Liver (tissue), 3 donors: ENCODE results near the gene EZH1.

Experiments
- EGR1 ChIP-seq, 2 donors: IDR thresholded peaks; 2 replicates each; pipeline ENCODE4 v1.6.1; 2016 to 2018; ENCODE audit warnings: antibody characterized with exemption in 2 of 2, low read depth in 2 of 2
- GABPA ChIP-seq, 2 donors: IDR thresholded peaks in 1 of 2; conservative IDR thresholded peaks in 1 of 2; 2 replicates each; pipeline ENCODE4 v1.6.1; 2016; ENCODE audit warnings: antibody characterized with exemption in 2 of 2, mild to moderate bottlenecking in 1 of 2, moderate library complexity in 1 of 2
- HNF4G ChIP-seq: IDR thresholded peaks from 2 replicates; pipeline ENCODE4 v1.6.1; 2016; ENCODE audit warnings: antibody characterized with exemption
- NR2F2 ChIP-seq: IDR thresholded peaks from 2 replicates; pipeline ENCODE4 v1.6.1; 2016; ENCODE audit warnings: antibody characterized with exemption
- TF ChIP-seq, protein P1 (sequence below): fragments of 150-350 bp; IDR thresholded peaks from 2 replicates; pipeline ENCODE4 v1.5.1; 2017; ENCODE audit warnings: improper control_type of control experiment, low read depth, low read length; ENCODE audit not compliant: missing input control
- TF ChIP-seq, protein P2 (sequence below): IDR thresholded peaks from 2 replicates; pipeline ENCODE4 v1.6.1; 2016; ENCODE audit warnings: antibody characterized with exemption
- donor health status: healthy.
- donor health status: healthy.

DNA sequence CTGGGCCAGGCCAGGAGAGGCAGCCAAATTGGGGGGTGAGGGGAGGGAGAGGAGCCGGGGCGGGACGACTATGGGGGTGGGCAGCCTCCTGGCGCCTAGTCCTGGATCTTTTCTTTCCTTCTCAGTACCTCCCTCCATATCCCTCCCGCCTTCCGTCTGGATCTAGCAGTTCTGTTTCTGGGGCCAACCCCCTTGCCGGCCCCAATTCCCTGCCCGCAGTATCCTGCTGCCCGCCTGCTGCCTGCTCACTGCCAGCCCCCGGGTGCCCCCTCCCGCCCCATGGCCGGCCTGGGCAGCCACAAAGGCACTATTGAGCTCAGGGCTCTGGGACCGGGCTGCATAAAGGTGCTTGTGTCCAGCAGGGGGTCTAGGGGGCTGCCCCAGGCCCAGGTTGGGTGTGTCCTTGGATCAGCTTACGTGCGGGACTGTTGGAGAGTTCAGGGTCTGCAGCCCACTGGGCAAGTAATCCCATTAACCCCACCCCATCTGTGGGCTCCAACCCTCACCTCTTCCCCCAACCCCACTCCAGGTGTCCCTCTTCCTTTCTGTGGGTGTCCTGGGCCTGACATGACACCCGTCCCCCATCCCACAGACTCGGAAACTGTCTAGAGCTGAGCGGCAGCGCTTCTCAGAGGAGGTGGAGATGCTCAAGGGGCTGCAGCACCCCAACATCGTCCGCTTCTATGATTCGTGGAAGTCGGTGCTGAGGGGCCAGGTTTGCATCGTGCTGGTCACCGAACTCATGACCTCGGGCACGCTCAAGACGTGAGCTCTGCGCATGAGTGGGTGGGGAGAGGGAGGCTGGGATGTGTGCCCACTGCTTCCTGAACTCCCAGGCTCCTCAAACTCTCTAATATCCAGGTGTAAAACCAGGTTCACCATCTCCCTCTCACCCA lies 37.6 kb upstream of the EZH1 start:
- TF ChIP-seq, protein P1, sequence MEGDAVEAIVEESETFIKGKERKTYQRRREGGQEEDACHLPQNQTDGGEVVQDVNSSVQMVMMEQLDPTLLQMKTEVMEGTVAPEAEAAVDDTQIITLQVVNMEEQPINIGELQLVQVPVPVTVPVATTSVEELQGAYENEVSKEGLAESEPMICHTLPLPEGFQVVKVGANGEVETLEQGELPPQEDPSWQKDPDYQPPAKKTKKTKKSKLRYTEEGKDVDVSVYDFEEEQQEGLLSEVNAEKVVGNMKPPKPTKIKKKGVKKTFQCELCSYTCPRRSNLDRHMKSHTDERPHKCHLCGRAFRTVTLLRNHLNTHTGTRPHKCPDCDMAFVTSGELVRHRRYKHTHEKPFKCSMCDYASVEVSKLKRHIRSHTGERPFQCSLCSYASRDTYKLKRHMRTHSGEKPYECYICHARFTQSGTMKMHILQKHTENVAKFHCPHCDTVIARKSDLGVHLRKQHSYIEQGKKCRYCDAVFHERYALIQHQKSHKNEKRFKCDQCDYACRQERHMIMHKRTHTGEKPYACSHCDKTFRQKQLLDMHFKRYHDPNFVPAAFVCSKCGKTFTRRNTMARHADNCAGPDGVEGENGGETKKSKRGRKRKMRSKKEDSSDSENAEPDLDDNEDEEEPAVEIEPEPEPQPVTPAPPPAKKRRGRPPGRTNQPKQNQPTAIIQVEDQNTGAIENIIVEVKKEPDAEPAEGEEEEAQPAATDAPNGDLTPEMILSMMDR: no peak
- no peak for TF ChIP-seq EGR1 (IDR thresholded peaks at IDR 0.05; ENCODE audit: low read depth in 2 of 2)
- TF ChIP-seq GABPA (IDR thresholded peaks at IDR 0.05 in 1 of 2, conservative IDR thresholded peaks at IDR 0.05 in 1 of 2): no peak
- TF ChIP-seq HNF4G: no peak
- no peak for TF ChIP-seq NR2F2
- TF ChIP-seq, protein P2, sequence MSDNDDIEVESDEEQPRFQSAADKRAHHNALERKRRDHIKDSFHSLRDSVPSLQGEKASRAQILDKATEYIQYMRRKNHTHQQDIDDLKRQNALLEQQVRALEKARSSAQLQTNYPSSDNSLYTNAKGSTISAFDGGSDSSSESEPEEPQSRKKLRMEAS: no peak
